ENCODE measurements around the gene FAR1.
"Not testable (repeated sequence)": the region's sequence is repeated elsewhere in the genome, so short reads cannot be mapped to it uniquely, and the experiment has no call there.

FAR1 gene

GRCh38 chr11:13726456-13726855, 58.0 kb downstream of the FAR1 start:
- Mint-ChIP-seq H3K4me3 (no peak overlapping the region), H3K4me1 (no peaks in the 10 kb centered on the region), H3K27me3 (no peaks in the 10 kb centered on the region), H3K27ac (no peak overlapping the region), H3K9me3 (no peaks in the 10 kb centered on the region)
- DNase-seq (no peak), ATAC-seq (no peak)

- H3K9me3 Mint-ChIP-seq, result no peaks in the 10 kb centered on the region
- no peak for ATAC-seq
Measured at GRCh38 chr11:13728076-13728475, 59.6 kb downstream of the FAR1 start.

GRCh38 chr11:13734530-13734929, 66.1 kb downstream of the FAR1 start:
- DNase-seq, result no peak
- Mint-ChIP-seq H3K27me3 (no peaks in the 10 kb centered on the region), H3K9me3 (no peaks in the 10 kb centered on the region), H3K4me3 (no peak overlapping the region), H3K4me1 (no peaks in the 10 kb centered on the region), H3K27ac (peak overlapping the region in 1 of 2 donors; percentile 16)
- no peak for ATAC-seq

More at GRCh38 chr11:13728076-13728475, 59.6 kb downstream of the FAR1 start:
- no peak overlapping the region for H3K4me3 Mint-ChIP-seq
- H3K27ac Mint-ChIP-seq, result no peak overlapping the region
- H3K27me3 Mint-ChIP-seq, result no peaks in the 10 kb centered on the region
- DNase-seq, result no peak
- H3K4me1 Mint-ChIP-seq, result no peaks in the 10 kb centered on the region

GRCh38 chr11:13745165-13745564, 76.7 kb downstream of the FAR1 start:
- DNase-seq (no peak), ATAC-seq (no peak)
- peaks cover 44% of the 10 kb centered on the region for H3K27me3 Mint-ChIP-seq
- H3K4me1 Mint-ChIP-seq, result no peaks in the 10 kb centered on the region
- H3K27ac Mint-ChIP-seq, result peak overlapping the region in 1 of 2 donors; percentile 68
- no peak overlapping the region for H3K4me3 Mint-ChIP-seq
- no peaks in the 10 kb centered on the region for H3K9me3 Mint-ChIP-seq

GRCh38 chr11:13753316-13753715, 84.8 kb downstream of the FAR1 start:
- H3K4me3 Mint-ChIP-seq, ATAC-seq, H3K9me3 Mint-ChIP-seq, H3K27ac Mint-ChIP-seq, DNase-seq, H3K4me1 Mint-ChIP-seq: not testable (repeated sequence)
- peaks cover 12% of the 10 kb centered on the region for H3K27me3 Mint-ChIP-seq

GRCh38 chr11:13759050-13759449, 90.6 kb downstream of the FAR1 start:
- H3K4me1 Mint-ChIP-seq, result no peaks in the 10 kb centered on the region
- H3K27ac Mint-ChIP-seq, result no peak overlapping the region
- no peak for DNase-seq
- no peak overlapping the region for H3K4me3 Mint-ChIP-seq
- H3K27me3 Mint-ChIP-seq, result no peaks in the 10 kb centered on the region
- no peak for ATAC-seq
- H3K9me3 Mint-ChIP-seq, result no peaks in the 10 kb centered on the region

GRCh38 chr11:13760115-13760514, 91.6 kb downstream of the FAR1 start:
- no peak overlapping the region for H3K4me3 Mint-ChIP-seq
- no peaks in the 10 kb centered on the region for H3K9me3 Mint-ChIP-seq
- no peaks in the 10 kb centered on the region for H3K27me3 Mint-ChIP-seq
- no peak for ATAC-seq
- no peaks in the 10 kb centered on the region for H3K4me1 Mint-ChIP-seq
- no peak overlapping the region for H3K27ac Mint-ChIP-seq
- DNase-seq, result no peak

- ATAC-seq (no peak), DNase-seq (no peak)
- Mint-ChIP-seq H3K27ac (no peak overlapping the region), H3K27me3 (no peaks in the 10 kb centered on the region), H3K4me1 (no peaks in the 10 kb centered on the region), H3K9me3 (no peaks in the 10 kb centered on the region), H3K4me3 (no peak overlapping the region)
Measured at GRCh38 chr11:13761250-13761649, 92.8 kb downstream of the FAR1 start.

- Mint-ChIP-seq H3K4me1 (no peaks in the 10 kb centered on the region), H3K27me3 (no peaks in the 10 kb centered on the region), H3K9me3 (no peaks in the 10 kb centered on the region), H3K27ac (no peak overlapping the region), H3K4me3 (no peak overlapping the region)
- ATAC-seq (no peak), DNase-seq (no peak)
Measured at GRCh38 chr11:13761716-13762115, 93.2 kb downstream of the FAR1 start.

- DNase-seq, result no peak
- no peaks in the 10 kb centered on the region for H3K4me1 Mint-ChIP-seq
- ATAC-seq, result no peak
- no peak overlapping the region for H3K4me3 Mint-ChIP-seq
- no peaks in the 10 kb centered on the region for H3K9me3 Mint-ChIP-seq
- H3K27ac Mint-ChIP-seq, result no peak overlapping the region
- no peaks in the 10 kb centered on the region for H3K27me3 Mint-ChIP-seq
Measured at GRCh38 chr11:13762718-13763117, 94.2 kb downstream of the FAR1 start.

GRCh38 chr11:13763341-13763740, 94.9 kb downstream of the FAR1 start:
- Mint-ChIP-seq H3K4me3 (no peak overlapping the region), H3K9me3 (no peaks in the 10 kb centered on the region), H3K27ac (no peak overlapping the region), H3K27me3 (no peaks in the 10 kb centered on the region), H3K4me1 (no peaks in the 10 kb centered on the region)
- DNase-seq (no peak), ATAC-seq (no peak)

- Mint-ChIP-seq H3K9me3 (no peaks in the 10 kb centered on the region), H3K4me3 (no peak overlapping the region), H3K27ac (peak overlapping the region in 1 of 2 donors; percentile 7), H3K27me3 (no peaks in the 10 kb centered on the region), H3K4me1 (no peaks in the 10 kb centered on the region)
- ATAC-seq (no peak), DNase-seq (no peak)
Measured at GRCh38 chr11:13765886-13766285, 97.4 kb downstream of the FAR1 start.

GRCh38 chr11:13767471-13767870, 99.0 kb downstream of the FAR1 start:
- ATAC-seq (no peak), DNase-seq (no peak)
- Mint-ChIP-seq H3K4me1 (no peaks in the 10 kb centered on the region), H3K27me3 (no peaks in the 10 kb centered on the region), H3K27ac (no peak overlapping the region), H3K9me3 (no peaks in the 10 kb centered on the region), H3K4me3 (no peak overlapping the region)

GRCh38 chr11:13769188-13769587, 100.7 kb downstream of the FAR1 start:
- Mint-ChIP-seq H3K27me3 (no peaks in the 10 kb centered on the region), H3K4me3 (no peak overlapping the region), H3K4me1 (no peaks in the 10 kb centered on the region), H3K9me3 (no peaks in the 10 kb centered on the region), H3K27ac (no peak overlapping the region)
- DNase-seq (no peak), ATAC-seq (no peak)

- H3K9me3 Mint-ChIP-seq, result no peaks in the 10 kb centered on the region
- no peaks in the 10 kb centered on the region for H3K4me1 Mint-ChIP-seq
- H3K4me3 Mint-ChIP-seq, result no peak overlapping the region
- ATAC-seq (no peak), DNase-seq (no peak)
- H3K27me3 Mint-ChIP-seq, result no peaks in the 10 kb centered on the region
- H3K27ac Mint-ChIP-seq, result no peak overlapping the region
Measured at GRCh38 chr11:13771151-13771550, 102.7 kb downstream of the FAR1 start.

GRCh38 chr11:13772223-13773046, 104.0 kb downstream of the FAR1 start:
- Mint-ChIP-seq H3K4me1 (no peaks in the 10 kb centered on the region), H3K27me3 (no peaks in the 10 kb centered on the region)

GRCh38 chr11:13775471-13775870, 107.0 kb downstream of the FAR1 start:
- Mint-ChIP-seq H3K4me3 (no peak overlapping the region), H3K27me3 (no peaks in the 10 kb centered on the region), H3K9me3 (no peaks in the 10 kb centered on the region), H3K4me1 (no peaks in the 10 kb centered on the region), H3K27ac (no peak overlapping the region)
- ATAC-seq (no peak), DNase-seq (no peak)

More at GRCh38 chr11:13772223-13773046, 104.0 kb downstream of the FAR1 start:
- no peaks in the 10 kb centered on the region for H3K9me3 Mint-ChIP-seq
- ATAC-seq (peak; percentile 74), DNase-seq (peak; percentile 13 to 33)
- H3K4me3 Mint-ChIP-seq, result no peak overlapping the region
- H3K27ac Mint-ChIP-seq, result no peak overlapping the region
